ENCODE data around the gene RBM20.

The RBM20 gene

GRCh38 chr10:110837418-110838171, 193.5 kb downstream of the RBM20 start:
- no peak for DNase-seq

GRCh38 chr10:110840225-110840922, 196.2 kb downstream of the RBM20 start:
- DNase-seq, result no peak

DNA sequence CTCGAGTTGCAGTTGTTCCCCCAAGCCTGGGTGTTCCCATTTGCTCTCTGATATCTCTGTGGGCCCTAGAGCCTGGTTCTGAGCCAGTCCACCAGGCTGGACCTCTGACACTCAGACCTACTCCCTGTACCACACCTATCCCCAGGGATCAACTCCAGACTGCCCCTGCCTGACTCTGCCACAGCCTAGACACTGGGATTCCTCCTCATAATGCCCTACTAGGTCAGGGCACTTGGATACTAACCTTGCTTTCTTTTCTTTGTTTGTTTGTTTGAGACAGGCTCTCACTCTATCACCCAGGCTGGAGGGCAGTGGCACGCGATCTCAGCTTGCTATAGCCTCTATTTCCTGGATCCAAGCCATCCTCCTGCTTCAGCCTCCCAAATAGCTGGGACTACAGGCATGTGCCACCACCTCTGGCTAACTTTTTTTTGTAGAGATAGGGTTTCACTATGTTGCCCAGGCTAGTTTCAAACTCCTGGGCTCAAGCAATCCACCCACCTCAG, 196.8 kb downstream of the RBM20 start:
- no peak for DNase-seq

DNA sequence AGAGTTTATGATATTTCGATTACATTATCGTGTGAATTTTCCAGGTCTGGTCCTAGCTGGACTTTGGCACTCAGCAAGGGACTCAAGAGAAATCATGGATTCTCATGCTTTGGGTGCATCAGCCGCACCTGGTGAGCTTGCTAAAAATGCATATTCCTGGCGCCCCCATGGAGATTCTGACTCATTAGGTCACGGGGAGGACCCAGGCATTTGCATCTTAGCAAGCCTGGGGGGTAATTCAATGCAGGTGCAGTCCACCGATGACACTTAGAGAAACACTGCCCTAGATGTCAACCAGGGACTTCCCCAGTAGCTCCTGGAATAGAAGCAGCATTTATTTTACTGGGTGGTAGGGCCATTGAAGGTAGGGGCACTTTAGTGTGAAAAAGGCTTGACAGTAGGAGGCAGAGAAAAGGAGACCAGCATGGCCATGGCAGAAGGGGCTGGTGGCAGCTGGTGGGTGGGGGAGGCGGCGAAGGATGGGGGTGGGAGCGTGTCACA, 197.7 kb downstream of the RBM20 start:
- DNase-seq, result no peak

- no peak for DNase-seq
Measured at GRCh38 chr10:110842326-110842904, 198.3 kb downstream of the RBM20 start.

GRCh38 chr10:110843031-110843430, 198.9 kb downstream of the RBM20 start:
- DNase-seq, result peak; percentile 38

- DNase-seq, result no peak
Measured at GRCh38 chr10:110843796-110844616, 199.9 kb downstream of the RBM20 start.

GRCh38 chr10:110844617-110844881, 200.4 kb downstream of the RBM20 start:
- no peak for DNase-seq

- no peak for DNase-seq
Measured at GRCh38 chr10:110845192-110845755, 201.1 kb downstream of the RBM20 start.

DNA sequence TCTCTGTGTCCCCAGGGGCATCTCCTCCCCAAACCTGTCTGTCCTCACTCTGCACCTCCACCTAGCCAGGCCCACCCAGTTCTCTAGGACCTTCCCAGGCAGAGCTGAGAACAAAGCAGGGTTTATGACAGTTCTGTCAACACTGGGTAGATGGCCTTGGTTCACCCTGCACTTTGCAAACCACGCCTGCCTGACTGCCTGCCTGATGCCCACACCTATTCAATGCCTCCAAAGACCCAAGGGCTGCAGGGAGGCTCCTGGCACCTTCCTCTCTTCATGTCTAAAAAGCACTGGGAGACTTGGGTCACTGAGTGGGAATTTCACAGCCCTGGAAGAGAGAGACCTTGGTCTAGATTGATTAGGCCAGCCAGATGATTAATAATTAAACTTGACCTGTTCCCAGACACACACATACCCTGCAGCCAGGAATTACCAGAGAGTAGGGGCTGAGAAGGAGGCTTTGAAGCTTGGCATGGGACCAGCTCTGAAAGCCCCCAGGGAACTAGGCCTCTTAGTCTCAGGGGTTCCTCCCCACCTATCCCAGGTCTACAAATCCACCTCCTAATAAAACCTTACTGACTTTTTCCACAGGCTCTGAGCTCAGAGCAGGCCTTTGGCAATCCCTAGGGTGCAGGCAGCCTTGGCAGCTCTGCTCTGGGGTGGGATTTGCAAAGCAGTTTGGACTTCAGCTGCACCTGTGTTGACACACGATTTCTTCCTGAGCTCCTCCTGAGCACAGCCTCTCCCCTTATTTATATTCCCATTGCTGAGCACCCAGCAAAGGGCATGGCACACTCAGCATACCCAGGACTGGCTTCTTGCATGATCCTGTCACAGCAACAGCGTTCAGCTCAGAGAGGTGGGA, 201.9 kb downstream of the RBM20 start:
- no peak for DNase-seq

DNA sequence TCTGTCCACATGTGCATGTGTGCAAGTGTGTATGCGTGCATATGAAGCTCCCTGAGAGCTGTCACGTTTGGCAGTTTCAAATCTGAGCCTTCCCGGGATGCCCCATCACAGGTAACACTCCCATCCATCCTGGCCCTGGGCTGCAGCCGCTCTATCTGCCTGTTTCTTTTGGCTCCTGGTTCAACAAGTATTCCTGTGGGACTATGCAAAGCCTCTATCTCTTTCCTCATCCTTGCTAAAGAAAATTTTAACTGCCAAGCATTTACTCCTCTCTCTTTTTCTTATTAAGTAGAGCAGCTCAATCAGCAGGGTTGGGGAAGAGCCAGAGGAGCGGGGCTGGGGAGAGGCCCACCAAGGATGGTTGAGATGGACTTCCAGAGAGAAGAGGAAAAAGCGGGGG, 203.2 kb downstream of the RBM20 start:
- no peak for DNase-seq

DNA sequence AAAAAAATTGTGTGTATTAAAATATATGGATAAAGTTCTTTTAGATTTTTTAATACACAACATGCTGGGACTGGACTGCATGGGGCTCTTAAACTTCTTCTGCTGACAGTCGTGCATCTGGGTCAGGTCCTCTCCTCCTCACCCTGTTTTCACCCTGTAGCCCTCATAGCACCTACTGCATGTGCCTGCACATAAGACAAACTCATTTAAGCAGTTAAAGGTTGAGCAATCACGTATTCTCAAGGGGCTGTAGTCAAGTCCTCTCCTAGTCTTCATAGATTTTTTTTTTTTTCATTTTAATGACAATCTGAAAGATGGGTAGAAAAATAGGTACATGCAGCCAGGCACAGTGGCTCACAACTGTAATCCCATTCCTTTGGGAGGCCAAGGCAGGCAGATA, 204.0 kb downstream of the RBM20 start:
- no peak for DNase-seq

GRCh38 chr10:110850099-110850498, 206.0 kb downstream of the RBM20 start:
- DNase-seq, result no peak

GRCh38 chr10:110851020-110851612, 207.0 kb downstream of the RBM20 start:
- DNase-seq, result no peak

DNA sequence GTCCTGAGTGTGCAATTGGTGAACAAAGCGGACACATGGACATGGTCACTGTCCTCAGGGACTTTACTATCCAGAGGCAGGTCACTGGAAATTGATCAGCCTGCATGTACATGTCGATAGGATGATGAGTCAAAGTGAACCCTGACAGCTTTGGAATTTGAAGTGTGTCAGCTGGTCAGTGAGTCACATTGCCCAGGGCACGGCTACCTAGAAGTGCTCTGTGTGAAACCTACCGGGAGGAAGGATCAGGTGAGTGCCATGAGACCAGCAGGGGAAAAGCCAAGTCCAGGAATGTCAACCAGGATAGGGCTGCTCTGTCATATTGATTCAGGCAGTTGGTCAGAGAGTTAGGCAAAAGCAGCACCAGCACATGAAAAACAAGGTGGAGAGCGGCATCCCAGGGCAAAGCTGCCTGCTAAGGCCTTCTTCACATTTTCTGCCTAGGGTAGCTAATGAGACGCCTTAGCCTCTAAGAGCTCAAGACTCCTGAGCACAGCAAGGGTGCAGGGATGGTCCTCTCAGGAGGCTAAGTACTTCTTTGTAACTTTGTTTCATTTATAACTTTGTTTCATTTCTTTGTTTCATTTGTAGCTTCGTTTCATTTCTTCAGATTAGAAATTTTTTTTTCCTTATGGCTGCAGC, 208.2 kb downstream of the RBM20 start:
- DNase-seq, result peak; percentile 59

- DNase-seq, result no peak
Measured at GRCh38 chr10:110852947-110853346, 208.8 kb downstream of the RBM20 start.

- no peak for DNase-seq
Measured at GRCh38 chr10:110853921-110854605, 209.9 kb downstream of the RBM20 start.

GRCh38 chr10:110857265-110858171, 213.4 kb downstream of the RBM20 start:
- DNase-seq, result peak; percentile 33
